IPS-NIHi7 (cell line): ENCODE data around the gene NFYB.

Experiments
- DNase-seq: peaks from one replicate; pipeline ENCODE4 v3.0.0; 2012; ENCODE audit warnings: mixed read lengths; ENCODE audit errors: extremely low spot score

Gene NFYB

GRCh38 chr12:104155711-104156555, 17.9 kb upstream of the NFYB start:
- no peak for DNase-seq

- DNase-seq: no peak
Measured at GRCh38 chr12:104154806-104155205, 16.8 kb upstream of the NFYB start.

GRCh38 chr12:104154286-104154685, 16.3 kb upstream of the NFYB start:
- DNase-seq: no peak

- no peak for DNase-seq
Measured at GRCh38 chr12:104152685-104153241, 14.8 kb upstream of the NFYB start.

GRCh38 chr12:104150416-104150815, 12.4 kb upstream of the NFYB start:
- DNase-seq: no peak

- no peak for DNase-seq
Measured at GRCh38 chr12:104147346-104147745, 9.3 kb upstream of the NFYB start.

- no peak for DNase-seq
Measured at GRCh38 chr12:104143918-104144317, 5.9 kb upstream of the NFYB start.

- DNase-seq: no peak
Measured at GRCh38 chr12:104143002-104143401, 5.0 kb upstream of the NFYB start.

GRCh38 chr12:104142543-104142942, 4.5 kb upstream of the NFYB start:
- peak; percentile 18 for DNase-seq

GRCh38 chr12:104138797-104139152, 765 bp upstream of the NFYB start:
- DNase-seq: peak; percentile 22

GRCh38 chr12:104137001-104137901, 759 bp downstream of the NFYB start:
- peak; percentile 31 for DNase-seq

GRCh38 chr12:104136577-104136976, 1.4 kb downstream of the NFYB start:
- no peak for DNase-seq

- DNase-seq: no peak
Measured at GRCh38 chr12:104134882-104135281, 3.1 kb downstream of the NFYB start.

- DNase-seq: no peak
Measured at GRCh38 chr12:104133866-104134265, 4.1 kb downstream of the NFYB start.

GRCh38 chr12:104133321-104133720, 4.7 kb downstream of the NFYB start:
- no peak for DNase-seq

GRCh38 chr12:104132351-104132956, 5.6 kb downstream of the NFYB start:
- no peak for DNase-seq

- no peak for DNase-seq
Measured at GRCh38 chr12:104131609-104132008, 6.4 kb downstream of the NFYB start.

GRCh38 chr12:104130760-104131159, 7.2 kb downstream of the NFYB start:
- no peak for DNase-seq

GRCh38 chr12:104126548-104126947, 11.5 kb downstream of the NFYB start:
- DNase-seq: no peak

- no peak for DNase-seq
Measured at GRCh38 chr12:104122298-104122697, 15.7 kb downstream of the NFYB start.

GRCh38 chr12:104121001-104121400, 17.0 kb downstream of the NFYB start:
- no peak for DNase-seq

GRCh38 chr12:104115587-104115975, 22.4 kb downstream of the NFYB start:
- no peak for DNase-seq
